ENCODE measurements around the gene SMIM32. TPM values are rescaled to one million over a fixed set of nuclear protein-coding genes. Genes with fewer than 3 reads are reported as not detected.

SMIM32 gene
- total and polyA plus RNA-seq, 2 of the 4 experiments (the other 2 are of a cell fraction): not detected

GRCh38 chr5:136240894-136241293 lies 47.9 kb upstream of the SMIM32 start:
- no CpG with 5 or more reads among the region's 4 CpGs for WGBS, 2 experiments (ENCODE audit: extremely low coverage in 2 of 2, insufficient read length in 1 of 2)

More at GRCh38 chr5:136240894-136241293, 47.9 kb upstream of the SMIM32 start:
- Histone ChIP-seq H3K36me3 (ENCODE audit: control insufficient read depth, insufficient read depth, low read length) (no peaks in the 10 kb centered on the region), H3K9me3 (ENCODE audit: control insufficient read depth, insufficient read depth, low read length) (no peaks in the 10 kb centered on the region), H3K27ac (ENCODE audit: insufficient read depth, low read length) (no peak overlapping the region), H3K27me3 (ENCODE audit: control insufficient read depth, insufficient read depth, low read length) (peaks cover 3% of the 10 kb centered on the region; the same call in 1 of the 2 replicates), H2BK5ac (ENCODE audit: low read depth, low read length, poor library complexity, severe bottlenecking) (no peak overlapping the region), H3K56ac (ENCODE audit: extremely low read depth, insufficient read depth, low read length) (no peak overlapping the region), H3K4me1 (ENCODE audit: control insufficient read depth, insufficient read depth, low read length) (no peaks in the 10 kb centered on the region), H2BK120ac (ENCODE audit: low read depth, low read length) (no peak overlapping the region), H3K9ac (ENCODE audit: low read depth, low read length) (no peak overlapping the region), H4K91ac (ENCODE audit: insufficient read depth, low read depth, low read length) (no peak overlapping the region), H4K8ac (ENCODE audit: low read depth in 2 of 2, low read length in 2 of 2) (no peak overlapping the region), H4K20me1 (ENCODE audit: insufficient read depth, low read length) (no peaks in the 10 kb centered on the region), H3K4ac (ENCODE audit: low read depth, low read length) (no peak overlapping the region), H2AK5ac (ENCODE audit: low read depth, low read length) (no peak overlapping the region), H2BK15ac (ENCODE audit: low read depth, low read length) (no peak overlapping the region), H2AK9ac (replicated peaks; ENCODE audit: low read depth, low read length, poor library complexity) (no peak overlapping the region), H4K5ac (ENCODE audit: low read depth, low read length) (no peak overlapping the region), H3K9me1 (ENCODE audit: insufficient read depth, low read length) (no peaks in the 10 kb centered on the region), H3K23ac (ENCODE audit: low read depth, low read length) (no peak overlapping the region), H3K18ac (ENCODE audit: low read depth, low read length) (no peak overlapping the region), H3K79me1 (ENCODE audit: low read depth in 1 of 2, low read length in 2 of 2) (no peaks in the 10 kb centered on the region), H3K4me2 (ENCODE audit: low read depth, low read length) (no peak overlapping the region), H2BK20ac (ENCODE audit: low read depth, low read length) (no peak overlapping the region), H3K4me3 (ENCODE audit: insufficient read depth, low read depth, low read length) (no peak overlapping the region), H3K14ac (replicated peaks; ENCODE audit: low read depth, low read length) (no peak overlapping the region), H2AFZ (replicated peaks; ENCODE audit: low read length, poor library complexity) (no peak overlapping the region)
- no TSS peak for BruUV-seq (replicated peaks)
- TF ChIP-seq CTCF (conservative IDR thresholded peaks at IDR 0.05; ENCODE audit: low read depth, low read length): no peak
- TF ChIP-seq RCOR1 (IDR thresholded peaks at IDR 0.05; ENCODE audit: insufficient replicate concordance, low read length): no peak
- no peak for TF ChIP-seq ELK1 (IDR thresholded peaks at IDR 0.05; ENCODE audit: borderline replicate concordance, low read depth, low read length)
- TF ChIP-seq RAD21 (IDR thresholded peaks at IDR 0.05; ENCODE audit: low read length): no peak
- no peak for TF ChIP-seq CEBPB (IDR thresholded peaks at IDR 0.05; ENCODE audit: low read depth, low read length)
- no peak for TF ChIP-seq POLR2A (IDR thresholded peaks at IDR 0.05; ENCODE audit: low read depth, low read length)
- TF ChIP-seq BHLHE40 (IDR thresholded peaks at IDR 0.05; ENCODE audit: low read depth, low read length): no peak
- TF ChIP-seq MAFK (IDR thresholded peaks at IDR 0.05; ENCODE audit: low read depth, low read length): no peak
- no peak for TF ChIP-seq NFE2L2 (IDR thresholded peaks at IDR 0.05; ENCODE audit: low read depth, low read length)
- TF ChIP-seq MAZ (IDR thresholded peaks at IDR 0.05; ENCODE audit: borderline replicate concordance, low read depth, low read length): no peak
- no peak for TF ChIP-seq RFX5 (IDR thresholded peaks at IDR 0.05; ENCODE audit: low read depth, low read length)
- no peak for TF ChIP-seq FOS (IDR thresholded peaks at IDR 0.05; ENCODE audit: low read depth, low read length)
- no peak for TF ChIP-seq CHD1 (IDR thresholded peaks at IDR 0.05; ENCODE audit: low read depth, low read length)
- TF ChIP-seq SMC3 (IDR thresholded peaks at IDR 0.05; ENCODE audit: low read depth, low read length): no peak
- TF ChIP-seq MXI1 (IDR thresholded peaks at IDR 0.05; ENCODE audit: borderline replicate concordance, low read depth, low read length): no peak
- TF ChIP-seq USF2 (IDR thresholded peaks at IDR 0.05; ENCODE audit: low read depth, low read length): no peak
- dilution Hi-C loops (cut with HindIII; ENCODE audit: low sequenced_read_pairs, unreplicated experiment) (no loop called here), in situ Hi-C loops (cut with MboI; ENCODE audit: low sequenced_read_pairs) (loop anchor here (10.0 kb wide), 3 partner anchors 184 to 1254 kb away; partner anchors contain the start of gene SPOCK1), intact Hi-C loops (cut with micrococcal nuclease) (loop anchor here (10.0 kb wide), 1 partner anchor 1084 kb away; no protein-coding TSS in a partner anchor)
- no peak for DNase-seq
- ChIA-PET CTCF (no interaction called here), POLR2A (ENCODE audit: unreplicated experiment) (no interaction called here)
- ATAC-seq (ENCODE audit: low read depth): no peak

All from IMR-90 (cell line).